NB4 (cell line): ENCODE results near the gene SMIM5.

Source experiments
- MYC ChIP-seq: IDR thresholded peaks from 2 replicates; pipeline ENCODE4 v1.6.1; 2011; ENCODE audit warnings: low read depth, low read length
- POLR2A ChIP-seq: IDR thresholded peaks from 2 replicates; pipeline ENCODE4 v1.6.1; 2011; ENCODE audit warnings: mild to moderate bottlenecking; ENCODE audit not compliant: insufficient read length; ENCODE audit errors: extremely low read depth
- TF ChIP-seq, protein P1 (sequence below): IDR thresholded peaks from one replicate; pipeline ENCODE4 v1.5.1; 2012; ENCODE audit warnings: low read depth, low read length

DNA sequence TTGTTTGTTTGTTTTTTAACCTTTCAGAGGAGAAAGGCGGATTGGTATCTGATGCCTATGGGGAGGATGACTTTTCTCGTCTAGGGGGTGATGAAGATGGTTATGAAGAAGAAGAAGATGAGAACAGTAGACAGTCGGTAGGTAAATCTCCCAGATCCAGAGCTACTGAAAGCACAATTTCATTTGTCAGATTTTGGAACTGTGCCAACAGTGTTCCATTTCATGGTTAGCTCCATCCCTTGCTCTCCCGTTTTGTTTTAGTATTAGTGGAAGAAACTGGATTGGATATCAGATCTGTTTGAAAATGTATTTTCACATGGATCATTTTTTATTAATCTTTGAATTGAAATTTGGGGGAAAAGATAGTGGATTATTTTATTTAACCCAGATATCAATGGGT lies 35.3 kb downstream of the SMIM5 start:
- TF ChIP-seq, protein P1, sequence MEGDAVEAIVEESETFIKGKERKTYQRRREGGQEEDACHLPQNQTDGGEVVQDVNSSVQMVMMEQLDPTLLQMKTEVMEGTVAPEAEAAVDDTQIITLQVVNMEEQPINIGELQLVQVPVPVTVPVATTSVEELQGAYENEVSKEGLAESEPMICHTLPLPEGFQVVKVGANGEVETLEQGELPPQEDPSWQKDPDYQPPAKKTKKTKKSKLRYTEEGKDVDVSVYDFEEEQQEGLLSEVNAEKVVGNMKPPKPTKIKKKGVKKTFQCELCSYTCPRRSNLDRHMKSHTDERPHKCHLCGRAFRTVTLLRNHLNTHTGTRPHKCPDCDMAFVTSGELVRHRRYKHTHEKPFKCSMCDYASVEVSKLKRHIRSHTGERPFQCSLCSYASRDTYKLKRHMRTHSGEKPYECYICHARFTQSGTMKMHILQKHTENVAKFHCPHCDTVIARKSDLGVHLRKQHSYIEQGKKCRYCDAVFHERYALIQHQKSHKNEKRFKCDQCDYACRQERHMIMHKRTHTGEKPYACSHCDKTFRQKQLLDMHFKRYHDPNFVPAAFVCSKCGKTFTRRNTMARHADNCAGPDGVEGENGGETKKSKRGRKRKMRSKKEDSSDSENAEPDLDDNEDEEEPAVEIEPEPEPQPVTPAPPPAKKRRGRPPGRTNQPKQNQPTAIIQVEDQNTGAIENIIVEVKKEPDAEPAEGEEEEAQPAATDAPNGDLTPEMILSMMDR, result no peak
- TF ChIP-seq MYC, result no peak
- TF ChIP-seq POLR2A, result no peak
